Panc1 (cell line): Measurements from ENCODE around the gene DDX27. TPM values are rescaled to one million over a fixed set of nuclear protein-coding genes. Genes with fewer than 3 reads are reported as not detected.
A peak's percentile ranks its signal among the peaks of the same experiment; 100 is the strongest.

Experiments used
- ATAC-seq: fragments of 200-7000 bp; cut with Tn5 transposase; 2 replicates; pipeline ENCODE4 v1.9.1; 2020; ENCODE audit warnings: mild to moderate bottlenecking, moderate library complexity
- BruUV-seq: library from RNA; stranded (reverse); fragments of 400-500 nt; replicated peaks from 2 replicates; lab custom pipeline; 2021; lab: Mats Ljungman, UMichigan
- CTCF ChIA-PET: fragments of 300-600 bp; sonication (Branson Sonifier 250); formaldehyde crosslinking; loops from one replicate; lab custom pipeline; 2022; ENCODE audit warnings: antibody characterized with exemption; lab: Charles Lee
- POLR2A ChIA-PET: fragments of 300-600 bp; sonication (Branson Sonifier 250); formaldehyde crosslinking; loops from one replicate; lab custom pipeline; 2022; ENCODE audit warnings: antibody characterized with exemption; lab: Charles Lee
- DNase-seq: peaks from one replicate; pipeline ENCODE4 v3.0.0-alpha.2; 2010; ENCODE audit warnings: low read depth, low spot score
- H3K27ac ChIP-seq: 2 replicates; pipeline ENCODE4 v1.5.1; 2011; ENCODE audit warnings: mild to moderate bottlenecking, low read length, inconsistent platforms
- H3K27me3 ChIP-seq: fragments of 200-500 bp; sonication (Bioruptor generic); 2 replicates; pipeline ENCODE4 v1.6.0; 2014; ENCODE audit warnings: low read length, inconsistent platforms; ENCODE audit not compliant: control insufficient read depth, insufficient read depth
- H3K36me3 ChIP-seq: fragments of 200-500 bp; sonication (Bioruptor generic); 2 replicates; pipeline ENCODE4 v1.5.1; 2014; ENCODE audit warnings: inconsistent platforms, mild to moderate bottlenecking, low read length, moderate library complexity; ENCODE audit not compliant: control insufficient read depth, insufficient read depth
- H3K4me1 ChIP-seq: 2 replicates; pipeline ENCODE4 v1.5.1; 2011; ENCODE audit warnings: inconsistent platforms, mild to moderate bottlenecking, low read length, moderate library complexity; ENCODE audit not compliant: control insufficient read depth, insufficient read depth
- H3K4me3 ChIP-seq, 2 experiments: 2 replicates each; pipeline ENCODE4 v1.5.1; 2011 to 2012; ENCODE audit warnings: low read depth in 2 of 2, low read length in 2 of 2, mild to moderate bottlenecking in 2 of 2, inconsistent platforms in 1 of 2, moderate library complexity in 1 of 2
- H3K9me3 ChIP-seq: fragments of 200-500 bp; sonication (Bioruptor generic); 2 replicates; pipeline ENCODE4 v1.5.1; 2014; ENCODE audit warnings: low read depth, mild to moderate bottlenecking, inconsistent platforms, low read length, moderate library complexity; ENCODE audit not compliant: control insufficient read depth, insufficient read depth
- POLR2AphosphoS5 ChIP-seq: IDR thresholded peaks from 2 replicates; pipeline ENCODE4 v1.6.1; 2012; ENCODE audit warnings: mild to moderate bottlenecking, low read depth, low read length, moderate library complexity
- SIN3A ChIP-seq: IDR thresholded peaks from 2 replicates; pipeline ENCODE4 v1.6.1; 2012; ENCODE audit warnings: low read depth, mild to moderate bottlenecking, low read length, moderate library complexity, borderline replicate concordance; ENCODE audit not compliant: insufficient read depth
- TCF7L2 ChIP-seq: IDR thresholded peaks from 2 replicates; pipeline ENCODE4 v1.6.1; 2011; ENCODE audit warnings: mild to moderate bottlenecking, low read depth, low read length, inconsistent platforms
- in situ Hi-C: cut with HindIII; loops from 2 replicates; pipeline ENCODE4 v1.10.0; 2016; ENCODE audit warnings: low sequenced_read_pairs, low pct_unique_long_range_greater_than_20kb
- intact Hi-C: fragments of 100-400 bp; cut with micrococcal nuclease; formaldehyde crosslinking; loops from one replicate; pipeline ENCODE4 v1.10.0; 2022; ENCODE audit not compliant: unreplicated experiment
- total RNA-seq: library from RNA; stranded (reverse); gene quantifications from one replicate; pipeline ENCODE4 v1.2.1, GENCODE V29; 2021; ENCODE audit not compliant: unreplicated experiment
- TF ChIP-seq, protein P1 (sequence below): fragments of 450-650 bp; IDR thresholded peaks from 2 replicates; pipeline ENCODE4 v1.5.1; 2017; ENCODE audit warnings: mild to moderate bottlenecking
- TF ChIP-seq, protein P2 (sequence below), 2 experiments: IDR thresholded peaks; 2 replicates each; pipeline ENCODE4 v1.6.1; 2011 to 2012; ENCODE audit warnings: low read depth in 2 of 2, control low read depth in 1 of 2, low read length in 1 of 2, mild to moderate bottlenecking in 1 of 2, moderate library complexity in 1 of 2; ENCODE audit not compliant: insufficient read depth in 1 of 2

DDX27 gene
- total RNA-seq, 1 experiment from 2014 or later, result 63.4 TPM

DNA sequence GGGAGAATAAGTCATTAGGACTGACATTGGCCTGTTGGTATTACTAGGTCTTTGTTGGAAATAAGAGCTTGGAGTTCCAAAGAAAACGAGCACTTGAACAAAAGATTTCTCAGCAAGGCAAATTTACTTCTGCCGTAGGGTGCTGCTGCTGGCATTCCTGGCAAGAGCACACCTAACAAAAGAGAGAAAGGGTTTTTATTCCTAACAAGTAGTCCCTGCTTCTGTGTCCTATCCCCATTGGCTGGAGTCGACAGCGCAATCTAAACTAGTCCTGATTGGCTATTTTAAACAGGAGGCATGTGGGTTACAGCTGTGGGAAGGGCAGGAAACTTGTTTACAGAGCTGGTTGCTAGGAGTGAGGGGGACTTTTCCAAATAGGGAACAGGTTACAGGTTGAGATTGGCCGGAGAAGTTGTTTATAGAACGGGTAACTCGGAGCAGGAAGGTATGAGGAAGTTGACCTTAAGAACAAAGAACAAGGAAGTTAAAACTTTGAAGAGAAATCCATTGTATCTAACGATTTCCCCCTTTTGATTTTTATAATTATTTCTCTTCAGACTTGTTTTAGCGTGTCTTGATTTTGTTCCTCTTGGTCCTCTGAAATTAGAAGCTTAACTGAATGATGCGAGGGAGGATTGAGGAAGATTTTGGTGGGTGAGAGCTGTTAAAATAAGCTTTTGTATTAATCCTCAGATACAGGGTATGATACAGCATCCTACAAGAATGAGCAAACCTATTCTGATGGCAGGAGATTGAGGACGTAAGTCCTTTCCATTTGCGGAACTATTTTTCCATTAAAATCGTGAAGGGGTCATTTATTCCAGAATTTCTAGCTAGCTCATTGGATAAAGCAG lies 62.1 kb downstream of the DDX27 start:
- ATAC-seq (no peak), DNase-seq (no peak)
- intact Hi-C loops (no loop called here), in situ Hi-C loops (no loop called here)
- Histone ChIP-seq H3K4me1 (peaks cover 43% of the 10 kb centered on the region), H3K27ac (peak overlapping the region; percentile 98), H3K36me3 (peaks cover 68% of the 10 kb centered on the region), H3K9me3 (no peaks in the 10 kb centered on the region), H3K4me3 (peak overlapping the region; percentile 93 to 96), H3K27me3 (no peaks in the 10 kb centered on the region)
- CTCF ChIA-PET, result no interaction called here
- POLR2A ChIA-PET, result no interaction called here
- BruUV-seq, result no TSS peak
- TF ChIP-seq SIN3A, result no peak
- TF ChIP-seq, protein P1, sequence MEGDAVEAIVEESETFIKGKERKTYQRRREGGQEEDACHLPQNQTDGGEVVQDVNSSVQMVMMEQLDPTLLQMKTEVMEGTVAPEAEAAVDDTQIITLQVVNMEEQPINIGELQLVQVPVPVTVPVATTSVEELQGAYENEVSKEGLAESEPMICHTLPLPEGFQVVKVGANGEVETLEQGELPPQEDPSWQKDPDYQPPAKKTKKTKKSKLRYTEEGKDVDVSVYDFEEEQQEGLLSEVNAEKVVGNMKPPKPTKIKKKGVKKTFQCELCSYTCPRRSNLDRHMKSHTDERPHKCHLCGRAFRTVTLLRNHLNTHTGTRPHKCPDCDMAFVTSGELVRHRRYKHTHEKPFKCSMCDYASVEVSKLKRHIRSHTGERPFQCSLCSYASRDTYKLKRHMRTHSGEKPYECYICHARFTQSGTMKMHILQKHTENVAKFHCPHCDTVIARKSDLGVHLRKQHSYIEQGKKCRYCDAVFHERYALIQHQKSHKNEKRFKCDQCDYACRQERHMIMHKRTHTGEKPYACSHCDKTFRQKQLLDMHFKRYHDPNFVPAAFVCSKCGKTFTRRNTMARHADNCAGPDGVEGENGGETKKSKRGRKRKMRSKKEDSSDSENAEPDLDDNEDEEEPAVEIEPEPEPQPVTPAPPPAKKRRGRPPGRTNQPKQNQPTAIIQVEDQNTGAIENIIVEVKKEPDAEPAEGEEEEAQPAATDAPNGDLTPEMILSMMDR, result no peak
- no peak for TF ChIP-seq TCF7L2
- TF ChIP-seq POLR2AphosphoS5, result no peak
- TF ChIP-seq, protein P2, sequence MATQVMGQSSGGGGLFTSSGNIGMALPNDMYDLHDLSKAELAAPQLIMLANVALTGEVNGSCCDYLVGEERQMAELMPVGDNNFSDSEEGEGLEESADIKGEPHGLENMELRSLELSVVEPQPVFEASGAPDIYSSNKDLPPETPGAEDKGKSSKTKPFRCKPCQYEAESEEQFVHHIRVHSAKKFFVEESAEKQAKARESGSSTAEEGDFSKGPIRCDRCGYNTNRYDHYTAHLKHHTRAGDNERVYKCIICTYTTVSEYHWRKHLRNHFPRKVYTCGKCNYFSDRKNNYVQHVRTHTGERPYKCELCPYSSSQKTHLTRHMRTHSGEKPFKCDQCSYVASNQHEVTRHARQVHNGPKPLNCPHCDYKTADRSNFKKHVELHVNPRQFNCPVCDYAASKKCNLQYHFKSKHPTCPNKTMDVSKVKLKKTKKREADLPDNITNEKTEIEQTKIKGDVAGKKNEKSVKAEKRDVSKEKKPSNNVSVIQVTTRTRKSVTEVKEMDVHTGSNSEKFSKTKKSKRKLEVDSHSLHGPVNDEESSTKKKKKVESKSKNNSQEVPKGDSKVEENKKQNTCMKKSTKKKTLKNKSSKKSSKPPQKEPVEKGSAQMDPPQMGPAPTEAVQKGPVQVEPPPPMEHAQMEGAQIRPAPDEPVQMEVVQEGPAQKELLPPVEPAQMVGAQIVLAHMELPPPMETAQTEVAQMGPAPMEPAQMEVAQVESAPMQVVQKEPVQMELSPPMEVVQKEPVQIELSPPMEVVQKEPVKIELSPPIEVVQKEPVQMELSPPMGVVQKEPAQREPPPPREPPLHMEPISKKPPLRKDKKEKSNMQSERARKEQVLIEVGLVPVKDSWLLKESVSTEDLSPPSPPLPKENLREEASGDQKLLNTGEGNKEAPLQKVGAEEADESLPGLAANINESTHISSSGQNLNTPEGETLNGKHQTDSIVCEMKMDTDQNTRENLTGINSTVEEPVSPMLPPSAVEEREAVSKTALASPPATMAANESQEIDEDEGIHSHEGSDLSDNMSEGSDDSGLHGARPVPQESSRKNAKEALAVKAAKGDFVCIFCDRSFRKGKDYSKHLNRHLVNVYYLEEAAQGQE (IDR thresholded peaks at IDR 0.05; ENCODE audit: insufficient read depth in 1 of 2, low read depth in 2 of 2, low read length in 1 of 2), result no peak

DNA sequence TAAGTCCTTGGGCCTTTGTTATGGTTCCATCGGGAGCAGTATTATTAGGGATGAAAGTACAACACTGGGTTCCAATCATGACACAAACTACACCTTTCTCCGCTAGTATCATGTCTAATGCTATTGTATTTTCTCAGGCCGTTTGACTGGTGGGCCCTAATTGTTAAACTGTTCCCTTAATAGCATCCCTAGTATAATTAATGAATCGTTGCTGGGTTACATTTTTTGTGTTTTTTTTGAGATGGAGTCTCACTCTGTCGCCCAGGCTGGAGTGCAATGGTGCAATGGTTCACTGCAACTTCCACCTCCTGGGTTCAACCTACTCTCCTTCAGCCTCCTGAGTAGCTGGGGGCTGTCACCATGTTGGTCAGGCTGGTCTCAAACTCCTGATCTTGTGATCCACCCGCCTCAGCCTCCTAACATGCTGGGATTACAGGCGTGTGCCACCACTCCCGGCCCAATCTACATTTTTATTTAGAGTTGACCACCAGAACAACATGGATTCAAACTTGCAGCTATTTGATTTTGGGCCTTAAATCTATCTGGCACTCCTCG lies 62.8 kb downstream of the DDX27 start:
- Histone ChIP-seq H3K27ac (peak overlapping the region; percentile 98), H3K4me1 (peaks cover 46% of the 10 kb centered on the region), H3K9me3 (no peaks in the 10 kb centered on the region), H3K4me3 (peak overlapping the region; percentile 93 to 96), H3K27me3 (no peaks in the 10 kb centered on the region), H3K36me3 (peaks cover 75% of the 10 kb centered on the region)
- BruUV-seq, result no TSS peak
- TF ChIP-seq TCF7L2, result no peak
- peak; percentile 73 for TF ChIP-seq POLR2AphosphoS5
- in situ Hi-C loops, result no loop called here
- DNase-seq (no peak), ATAC-seq (no peak)
- intact Hi-C loops, result no loop called here
- CTCF ChIA-PET, result no interaction called here
- POLR2A ChIA-PET, result no interaction called here
